GM13976 (cell line): ENCODE data around the gene MRRF.

Experiments used
- DNase-seq: peaks from one replicate; pipeline ENCODE4 v3.0.0; 2012; ENCODE audit warnings: low spot score
- CTCF ChIP-seq: IDR thresholded peaks from 2 replicates; pipeline ENCODE4 v1.5.1; 2012; ENCODE audit warnings: borderline replicate concordance, mild to moderate bottlenecking; ENCODE audit not compliant: insufficient read depth; ENCODE audit errors: extremely low read depth, missing control alignments, control extremely low read depth
- in situ Hi-C: fragments of 300-500 bp; cut with MboI; formaldehyde crosslinking; loops from one replicate; pipeline ENCODE4 v1.12.0; 2022; ENCODE audit warnings: low sequenced_read_pairs, mixed read lengths, inconsistent platforms; ENCODE audit not compliant: unreplicated experiment

MRRF gene

DNA sequence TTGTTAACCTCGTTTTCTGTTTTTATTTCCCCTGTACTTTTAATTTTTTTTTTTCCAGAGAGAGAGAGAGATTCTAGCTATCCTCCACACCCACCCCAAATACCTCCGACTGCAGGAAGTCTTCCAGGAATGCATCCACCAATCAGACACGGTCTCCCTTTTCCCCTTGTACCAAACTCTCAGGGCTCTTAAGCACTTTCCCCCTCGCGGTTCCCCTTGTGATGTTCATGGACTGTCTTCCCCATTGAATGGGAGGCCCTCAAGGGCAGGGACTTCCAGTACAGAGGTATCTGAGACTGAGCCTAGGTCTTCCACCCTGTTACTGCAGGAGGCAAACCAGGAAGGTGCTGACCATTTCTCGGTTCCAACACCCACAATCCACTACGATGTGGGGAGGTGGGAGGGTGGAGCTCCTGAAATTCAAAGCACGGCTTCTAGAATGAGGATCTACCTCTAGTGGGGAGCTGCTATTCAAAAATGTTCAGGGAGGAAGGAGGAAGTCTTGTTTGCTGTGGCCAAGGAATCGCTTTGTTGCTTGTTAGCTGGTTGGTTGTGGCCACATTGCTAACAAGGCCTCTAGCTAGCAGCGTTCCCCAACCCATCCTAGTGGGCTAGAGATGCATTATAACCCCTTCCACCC is 68.6 kb downstream of the MRRF start:
- in situ Hi-C loops, result no loop called here
- no peak for DNase-seq
- TF ChIP-seq CTCF, result no peak

DNA sequence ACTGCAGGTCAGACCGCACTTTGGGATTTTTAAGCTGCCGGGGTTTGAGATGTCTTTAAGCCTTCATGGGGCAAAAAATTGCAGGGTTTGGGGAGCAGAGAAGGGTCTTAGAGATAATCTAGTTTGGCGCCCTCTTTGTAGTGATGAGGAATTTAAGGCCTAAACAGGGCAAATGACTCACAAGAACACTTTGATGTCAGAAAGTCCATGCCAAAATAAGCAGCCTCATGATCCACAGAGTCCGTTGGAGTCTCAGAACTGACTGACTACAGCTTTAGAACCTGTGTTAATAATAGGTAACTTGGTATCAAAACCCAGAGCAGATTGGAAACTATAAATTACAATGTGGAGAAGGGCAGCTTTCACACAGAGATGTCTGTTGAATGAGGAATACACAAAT is 70.2 kb downstream of the MRRF start:
- no peak for DNase-seq
- TF ChIP-seq CTCF, result no peak
- in situ Hi-C loops, result no loop called here

DNA sequence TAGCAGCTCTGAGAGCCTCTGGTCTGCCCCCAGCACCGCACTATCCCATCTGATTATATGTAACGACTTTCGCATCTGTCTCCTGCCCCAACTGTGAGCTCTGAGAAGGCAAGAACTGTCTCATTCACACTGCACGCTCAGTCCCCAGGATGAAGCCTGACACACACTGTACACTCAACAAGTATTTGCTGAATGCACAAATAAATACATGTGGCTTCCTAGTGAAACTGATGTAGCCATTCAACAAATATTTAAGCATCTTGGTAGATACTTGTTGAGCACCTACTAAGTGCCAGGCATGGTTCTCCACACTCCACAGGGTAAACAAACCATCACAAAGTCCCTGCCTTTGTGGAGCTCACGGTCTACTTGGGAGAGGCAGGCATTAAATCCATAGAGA is 71.5 kb downstream of the MRRF start:
- in situ Hi-C loops, result no loop called here
- DNase-seq, result no peak
- no peak for TF ChIP-seq CTCF

GRCh38 chr9:122336866-122337555 is 72.3 kb downstream of the MRRF start:
- TF ChIP-seq CTCF, result no peak
- in situ Hi-C loops, result no loop called here
- no peak for DNase-seq

GRCh38 chr9:122337556-122337929 is 72.9 kb downstream of the MRRF start:
- in situ Hi-C loops, result no loop called here
- no peak for DNase-seq
- no peak for TF ChIP-seq CTCF

DNA sequence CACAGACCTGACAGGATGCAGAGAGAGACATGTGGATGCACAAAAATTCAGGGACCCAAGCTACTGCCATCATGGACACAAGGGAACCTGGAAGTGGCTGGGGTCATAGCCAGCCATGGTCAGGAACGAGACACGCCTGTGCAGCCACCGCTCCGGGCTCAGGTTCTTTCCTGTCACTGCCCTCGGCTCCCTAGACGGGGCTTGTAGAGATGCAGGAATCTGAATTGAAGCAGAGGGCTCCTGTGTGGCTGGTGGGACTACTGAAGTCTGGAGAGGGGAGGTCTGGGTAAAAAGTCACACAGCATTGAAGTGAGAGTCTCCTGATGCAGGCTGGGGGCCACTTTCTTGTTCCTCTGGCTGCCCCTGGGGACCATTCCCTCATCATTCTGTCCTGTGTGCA is 73.9 kb downstream of the MRRF start:
- DNase-seq, result no peak
- TF ChIP-seq CTCF, result no peak
- in situ Hi-C loops, result no loop called here
